ENCODE measurements around the gene SLC38A7. TPM values are rescaled to one million over a fixed set of nuclear protein-coding genes. Genes with fewer than 3 reads are reported as not detected.

The SLC38A7 gene
- total RNA-seq, 1 experiment from 2014 or later, result 7.3 TPM

DNA sequence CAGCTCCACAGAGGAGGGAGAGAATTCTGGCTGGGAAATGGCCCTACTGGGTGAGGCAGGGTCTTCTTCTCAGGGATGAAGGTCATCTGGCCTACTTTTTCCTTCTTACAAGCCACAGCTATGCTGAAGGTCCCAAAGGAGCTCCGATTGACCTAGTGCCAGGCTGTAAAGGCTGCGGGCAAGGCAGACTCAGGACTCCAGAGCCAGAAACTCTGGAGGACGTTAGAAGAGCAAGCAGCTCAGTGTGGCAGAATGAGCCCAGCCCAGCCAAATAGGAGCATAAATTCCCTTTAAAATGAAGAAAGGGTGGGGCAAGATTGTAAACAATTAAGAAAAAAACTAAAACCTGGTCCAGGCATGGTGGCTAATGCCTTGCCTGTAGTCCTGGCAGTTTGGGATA, 34.9 kb downstream of the SLC38A7 start:
- no TSS peak for BruUV-seq (replicated peaks)
- H3K4me2 ChIP-seq (ENCODE audit: low read length), result no peak overlapping the region
- no peaks in the 10 kb centered on the region for H3K9me3 ChIP-seq (ENCODE audit: low read length)
- TF ChIP-seq EZH2 (IDR thresholded peaks at IDR 0.05; ENCODE audit: low read length, unreplicated experiment), result no peak
- TF ChIP-seq EZH2phosphoT487 (IDR thresholded peaks at IDR 0.05; ENCODE audit: borderline replicate concordance, low read length), result no peak
- TF ChIP-seq, protein P1, sequence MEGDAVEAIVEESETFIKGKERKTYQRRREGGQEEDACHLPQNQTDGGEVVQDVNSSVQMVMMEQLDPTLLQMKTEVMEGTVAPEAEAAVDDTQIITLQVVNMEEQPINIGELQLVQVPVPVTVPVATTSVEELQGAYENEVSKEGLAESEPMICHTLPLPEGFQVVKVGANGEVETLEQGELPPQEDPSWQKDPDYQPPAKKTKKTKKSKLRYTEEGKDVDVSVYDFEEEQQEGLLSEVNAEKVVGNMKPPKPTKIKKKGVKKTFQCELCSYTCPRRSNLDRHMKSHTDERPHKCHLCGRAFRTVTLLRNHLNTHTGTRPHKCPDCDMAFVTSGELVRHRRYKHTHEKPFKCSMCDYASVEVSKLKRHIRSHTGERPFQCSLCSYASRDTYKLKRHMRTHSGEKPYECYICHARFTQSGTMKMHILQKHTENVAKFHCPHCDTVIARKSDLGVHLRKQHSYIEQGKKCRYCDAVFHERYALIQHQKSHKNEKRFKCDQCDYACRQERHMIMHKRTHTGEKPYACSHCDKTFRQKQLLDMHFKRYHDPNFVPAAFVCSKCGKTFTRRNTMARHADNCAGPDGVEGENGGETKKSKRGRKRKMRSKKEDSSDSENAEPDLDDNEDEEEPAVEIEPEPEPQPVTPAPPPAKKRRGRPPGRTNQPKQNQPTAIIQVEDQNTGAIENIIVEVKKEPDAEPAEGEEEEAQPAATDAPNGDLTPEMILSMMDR (conservative IDR thresholded peaks at IDR 0.05; ENCODE audit: low read depth, low read length), result no peak
- no peak overlapping the region for H3K27ac ChIP-seq (ENCODE audit: low read length)
- no peaks in the 10 kb centered on the region for H3K79me2 ChIP-seq (ENCODE audit: low read length)
- H3K4me3 ChIP-seq (ENCODE audit: low read length), result no peak overlapping the region
- no peaks in the 10 kb centered on the region for H3K9me2 ChIP-seq (replicated peaks; ENCODE audit: low read length)
- ATAC-seq, result no peak
- no peaks in the 10 kb centered on the region for H4K20me1 ChIP-seq (ENCODE audit: low read length)
- no peaks in the 10 kb centered on the region for H3K36me3 ChIP-seq (ENCODE audit: low read depth, low read length)
- no peaks in the 10 kb centered on the region for H3F3A ChIP-seq (ENCODE audit: low read length, unreplicated experiment)
- no peak for DNase-seq
- no peak overlapping the region for H3K9ac ChIP-seq (ENCODE audit: low read length)
- CTCF ChIA-PET, result no interaction called here
- H3K27me3 ChIP-seq (ENCODE audit: low read length), result no peaks in the 10 kb centered on the region
- POLR2A ChIA-PET (ENCODE audit: unreplicated experiment), result no interaction called here
- H2AFZ ChIP-seq (ENCODE audit: low read length), result no peak overlapping the region
- intact Hi-C loops (cut with micrococcal nuclease), result no loop called here
- H3K4me1 ChIP-seq (ENCODE audit: insufficient read depth, low read length), result no peaks in the 10 kb centered on the region

DNA sequence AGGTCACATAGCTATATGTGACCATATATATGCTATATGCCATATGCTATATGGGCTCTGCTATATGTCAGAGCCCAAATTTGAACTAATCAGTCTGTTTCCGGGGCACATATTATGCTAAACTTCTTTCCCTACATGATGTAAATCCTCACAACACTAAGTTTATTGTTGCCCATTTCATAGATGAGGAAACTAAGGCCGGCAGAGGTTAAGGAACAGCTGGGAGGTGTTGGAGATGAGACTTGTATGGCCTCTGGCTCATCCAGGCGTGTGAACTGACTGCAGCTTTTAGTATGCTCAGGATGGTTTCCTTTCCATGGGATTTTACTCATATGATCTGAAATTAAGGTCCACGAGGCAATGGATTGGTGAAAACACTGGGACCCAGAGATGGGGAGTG, 37.5 kb downstream of the SLC38A7 start:
- intact Hi-C loops (cut with micrococcal nuclease), result no loop called here
- H3K27me3 ChIP-seq (ENCODE audit: low read length), result no peaks in the 10 kb centered on the region
- ChIA-PET POLR2A (ENCODE audit: unreplicated experiment) (no interaction called here), CTCF (no interaction called here)
- H3F3A ChIP-seq (ENCODE audit: low read length, unreplicated experiment), result no peaks in the 10 kb centered on the region
- H2AFZ ChIP-seq (ENCODE audit: low read length), result no peak overlapping the region
- H3K27ac ChIP-seq (ENCODE audit: low read length), result no peak overlapping the region
- no peak overlapping the region for H3K4me3 ChIP-seq (ENCODE audit: low read length)
- DNase-seq (no peak), ATAC-seq (no peak)
- no TSS peak for BruUV-seq (replicated peaks)
- no peaks in the 10 kb centered on the region for H3K36me3 ChIP-seq (ENCODE audit: low read depth, low read length)
- no peaks in the 10 kb centered on the region for H4K20me1 ChIP-seq (ENCODE audit: low read length)
- no peak overlapping the region for H3K9ac ChIP-seq (ENCODE audit: low read length)
- H3K9me2 ChIP-seq (replicated peaks; ENCODE audit: low read length), result no peaks in the 10 kb centered on the region
- H3K4me2 ChIP-seq (ENCODE audit: low read length), result no peak overlapping the region
- H3K4me1 ChIP-seq (ENCODE audit: insufficient read depth, low read length), result no peaks in the 10 kb centered on the region
- H3K79me2 ChIP-seq (ENCODE audit: low read length), result no peaks in the 10 kb centered on the region
- no peaks in the 10 kb centered on the region for H3K9me3 ChIP-seq (ENCODE audit: low read length)
- TF ChIP-seq EZH2 (IDR thresholded peaks at IDR 0.05; ENCODE audit: low read length, unreplicated experiment), result no peak
- TF ChIP-seq, protein P1 (conservative IDR thresholded peaks at IDR 0.05; ENCODE audit: low read depth, low read length), result no peak
- TF ChIP-seq EZH2phosphoT487 (IDR thresholded peaks at IDR 0.05; ENCODE audit: borderline replicate concordance, low read length), result no peak

DNA sequence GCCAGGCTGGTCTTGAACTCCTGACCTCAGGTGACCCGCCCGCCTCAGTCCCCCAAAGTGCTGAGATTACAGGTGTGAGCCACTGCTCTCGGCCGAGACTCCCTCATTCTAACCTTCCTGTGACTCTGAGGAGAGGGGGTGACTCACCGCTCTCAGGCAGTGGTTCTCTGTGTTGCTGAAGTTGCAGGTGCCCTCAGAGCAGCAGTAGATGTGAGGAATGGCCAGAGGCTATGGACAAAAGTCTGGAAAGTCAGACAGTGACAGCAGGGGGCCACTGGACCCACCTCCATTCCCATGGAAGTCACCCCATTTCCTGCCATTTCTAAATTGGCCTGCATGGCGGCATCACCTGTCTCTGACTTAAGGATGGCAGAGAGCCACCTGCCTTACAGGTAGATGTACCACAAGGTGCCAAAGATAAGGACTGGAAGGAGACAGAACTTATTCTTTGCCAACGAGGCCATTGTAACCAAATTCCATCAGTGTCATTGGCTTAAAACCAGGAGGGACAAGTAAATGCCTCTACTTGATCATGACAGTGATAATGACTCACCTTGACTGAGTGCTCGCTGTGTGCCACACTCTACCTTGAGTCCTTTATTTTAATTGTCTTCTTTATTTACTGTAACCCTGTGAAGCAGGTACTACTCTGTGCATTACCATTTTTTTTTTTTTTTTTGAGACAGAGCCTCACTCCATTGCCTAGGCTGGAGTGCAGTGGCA, 39.6 kb downstream of the SLC38A7 start:
- Histone ChIP-seq H3K79me2 (ENCODE audit: low read length) (no peaks in the 10 kb centered on the region), H3K4me1 (ENCODE audit: insufficient read depth, low read length) (no peaks in the 10 kb centered on the region), H3K4me2 (ENCODE audit: low read length) (no peak overlapping the region), H3K36me3 (ENCODE audit: low read depth, low read length) (no peaks in the 10 kb centered on the region), H3K9me2 (replicated peaks; ENCODE audit: low read length) (no peaks in the 10 kb centered on the region), H3K9me3 (ENCODE audit: low read length) (no peaks in the 10 kb centered on the region), H3K27ac (ENCODE audit: low read length) (no peak overlapping the region), H3F3A (ENCODE audit: low read length, unreplicated experiment) (no peaks in the 10 kb centered on the region), H4K20me1 (ENCODE audit: low read length) (no peaks in the 10 kb centered on the region), H3K4me3 (ENCODE audit: low read length) (no peak overlapping the region), H3K9ac (ENCODE audit: low read length) (no peak overlapping the region), H2AFZ (ENCODE audit: low read length) (no peak overlapping the region), H3K27me3 (ENCODE audit: low read length) (no peaks in the 10 kb centered on the region)
- peak; percentile 54; the same call in 1 of the 2 replicates for ATAC-seq
- TF ChIP-seq EZH2phosphoT487 (IDR thresholded peaks at IDR 0.05; ENCODE audit: borderline replicate concordance, low read length) (no peak), EZH2 (IDR thresholded peaks at IDR 0.05; ENCODE audit: low read length, unreplicated experiment) (no peak)
- TF ChIP-seq, protein P1 (conservative IDR thresholded peaks at IDR 0.05; ENCODE audit: low read depth, low read length), result no peak
- POLR2A ChIA-PET (ENCODE audit: unreplicated experiment), result no interaction called here
- DNase-seq, result peak; percentile 30
- intact Hi-C loops (cut with micrococcal nuclease), result no loop called here
- no TSS peak for BruUV-seq (replicated peaks)
- CTCF ChIA-PET, result no interaction called here
